Measurements from ENCODE around the gene HPGD. TPM values are rescaled to one million over a fixed set of nuclear protein-coding genes. Genes with fewer than 3 reads are reported as not detected.

Gene HPGD
- total RNA-seq, 1 experiment from 2014 or later: 1.2 TPM

DNA sequence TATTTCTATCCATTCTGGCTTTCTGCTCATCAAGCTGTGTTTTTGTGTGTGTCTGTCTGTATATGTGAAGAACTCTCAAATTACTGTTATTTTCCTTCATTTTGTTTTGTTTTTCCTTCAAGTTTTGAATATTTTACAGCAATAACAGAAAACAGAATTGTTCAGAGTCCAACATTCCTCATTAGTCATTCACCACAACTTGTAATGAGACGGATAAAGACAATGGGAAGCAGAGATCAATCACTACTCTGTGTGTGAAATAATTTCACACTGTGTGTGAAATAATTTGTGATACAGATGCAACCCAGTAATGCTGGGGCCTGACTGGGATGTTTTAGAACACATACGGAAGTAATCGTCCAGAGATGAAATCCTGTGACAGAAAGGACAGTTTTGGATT lies 55.2 kb downstream of the HPGD start:
- H3K27me3 ChIP-seq (ENCODE audit: control insufficient read depth, insufficient read depth, low read length): no peaks in the 10 kb centered on the region
- no peak overlapping the region for H3K27ac ChIP-seq (ENCODE audit: low read length)
- H3K36me3 ChIP-seq (ENCODE audit: control insufficient read depth, insufficient read depth, low read length): no peaks in the 10 kb centered on the region
- CTCF ChIA-PET: no interaction called here
- intact Hi-C loops (cut with micrococcal nuclease; ENCODE audit: unreplicated experiment) (no loop called here), in situ Hi-C loops (cut with HindIII; ENCODE audit: low pct_unique_long_range_greater_than_20kb, low sequenced_read_pairs) (no loop called here)
- POLR2A ChIA-PET: no interaction called here
- H3K9me3 ChIP-seq (ENCODE audit: control insufficient read depth, insufficient read depth, low read depth, low read length): no peaks in the 10 kb centered on the region
- no peaks in the 10 kb centered on the region for H3K4me1 ChIP-seq (ENCODE audit: control insufficient read depth, insufficient read depth, low read length)
- no peak for TF ChIP-seq POLR2AphosphoS5 (IDR thresholded peaks at IDR 0.05; ENCODE audit: low read depth, low read length)
- TF ChIP-seq, protein P1, sequence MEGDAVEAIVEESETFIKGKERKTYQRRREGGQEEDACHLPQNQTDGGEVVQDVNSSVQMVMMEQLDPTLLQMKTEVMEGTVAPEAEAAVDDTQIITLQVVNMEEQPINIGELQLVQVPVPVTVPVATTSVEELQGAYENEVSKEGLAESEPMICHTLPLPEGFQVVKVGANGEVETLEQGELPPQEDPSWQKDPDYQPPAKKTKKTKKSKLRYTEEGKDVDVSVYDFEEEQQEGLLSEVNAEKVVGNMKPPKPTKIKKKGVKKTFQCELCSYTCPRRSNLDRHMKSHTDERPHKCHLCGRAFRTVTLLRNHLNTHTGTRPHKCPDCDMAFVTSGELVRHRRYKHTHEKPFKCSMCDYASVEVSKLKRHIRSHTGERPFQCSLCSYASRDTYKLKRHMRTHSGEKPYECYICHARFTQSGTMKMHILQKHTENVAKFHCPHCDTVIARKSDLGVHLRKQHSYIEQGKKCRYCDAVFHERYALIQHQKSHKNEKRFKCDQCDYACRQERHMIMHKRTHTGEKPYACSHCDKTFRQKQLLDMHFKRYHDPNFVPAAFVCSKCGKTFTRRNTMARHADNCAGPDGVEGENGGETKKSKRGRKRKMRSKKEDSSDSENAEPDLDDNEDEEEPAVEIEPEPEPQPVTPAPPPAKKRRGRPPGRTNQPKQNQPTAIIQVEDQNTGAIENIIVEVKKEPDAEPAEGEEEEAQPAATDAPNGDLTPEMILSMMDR (IDR thresholded peaks at IDR 0.05): no peak
- no peak overlapping the region for H3K4me3 ChIP-seq (ENCODE audit: low read depth in 2 of 2, low read length in 2 of 2)
- DNase-seq (ENCODE audit: low read depth, low spot score) (no peak), ATAC-seq (no peak)
- BruUV-seq (replicated peaks): no TSS peak

DNA sequence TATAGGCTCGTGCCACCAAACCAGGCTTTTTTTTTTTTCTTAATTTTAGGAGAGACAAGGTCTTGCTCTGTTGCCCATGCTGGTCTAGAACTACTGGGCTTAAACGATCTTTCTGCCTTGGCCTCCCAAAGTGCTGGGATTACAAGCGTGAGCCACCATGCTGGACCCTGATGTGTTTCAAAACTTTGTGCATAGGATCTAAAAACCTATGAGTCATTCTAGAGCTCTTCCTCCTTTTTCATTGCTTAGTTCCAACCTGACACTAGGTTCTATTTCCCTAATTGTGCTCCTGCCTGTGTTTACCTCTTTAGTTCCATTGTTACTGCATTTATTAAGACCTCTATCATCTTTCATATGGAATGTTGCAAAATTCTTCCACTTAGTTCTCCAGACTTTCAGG lies 57.3 kb downstream of the HPGD start:
- intact Hi-C loops (cut with micrococcal nuclease; ENCODE audit: unreplicated experiment): no loop called here
- ChIA-PET POLR2A (no interaction called here), CTCF (no interaction called here)
- in situ Hi-C loops (cut with HindIII; ENCODE audit: low pct_unique_long_range_greater_than_20kb, low sequenced_read_pairs): no loop called here
- no peak for DNase-seq (ENCODE audit: low read depth, low spot score)
- no peak for ATAC-seq
- Histone ChIP-seq H3K4me3 (ENCODE audit: low read depth in 2 of 2, low read length in 2 of 2) (no peak overlapping the region), H3K36me3 (ENCODE audit: control insufficient read depth, insufficient read depth, low read length) (no peaks in the 10 kb centered on the region), H3K9me3 (ENCODE audit: control insufficient read depth, insufficient read depth, low read depth, low read length) (no peaks in the 10 kb centered on the region), H3K4me1 (ENCODE audit: control insufficient read depth, insufficient read depth, low read length) (no peaks in the 10 kb centered on the region), H3K27ac (ENCODE audit: low read length) (no peak overlapping the region), H3K27me3 (ENCODE audit: control insufficient read depth, insufficient read depth, low read length) (no peaks in the 10 kb centered on the region)
- TF ChIP-seq SIN3A (IDR thresholded peaks at IDR 0.05; ENCODE audit: borderline replicate concordance, insufficient read depth, low read depth, low read length) (no peak), TCF7L2 (IDR thresholded peaks at IDR 0.05; ENCODE audit: low read depth, low read length) (no peak), POLR2AphosphoS5 (IDR thresholded peaks at IDR 0.05; ENCODE audit: low read depth, low read length) (no peak)
- TF ChIP-seq, protein P2, sequence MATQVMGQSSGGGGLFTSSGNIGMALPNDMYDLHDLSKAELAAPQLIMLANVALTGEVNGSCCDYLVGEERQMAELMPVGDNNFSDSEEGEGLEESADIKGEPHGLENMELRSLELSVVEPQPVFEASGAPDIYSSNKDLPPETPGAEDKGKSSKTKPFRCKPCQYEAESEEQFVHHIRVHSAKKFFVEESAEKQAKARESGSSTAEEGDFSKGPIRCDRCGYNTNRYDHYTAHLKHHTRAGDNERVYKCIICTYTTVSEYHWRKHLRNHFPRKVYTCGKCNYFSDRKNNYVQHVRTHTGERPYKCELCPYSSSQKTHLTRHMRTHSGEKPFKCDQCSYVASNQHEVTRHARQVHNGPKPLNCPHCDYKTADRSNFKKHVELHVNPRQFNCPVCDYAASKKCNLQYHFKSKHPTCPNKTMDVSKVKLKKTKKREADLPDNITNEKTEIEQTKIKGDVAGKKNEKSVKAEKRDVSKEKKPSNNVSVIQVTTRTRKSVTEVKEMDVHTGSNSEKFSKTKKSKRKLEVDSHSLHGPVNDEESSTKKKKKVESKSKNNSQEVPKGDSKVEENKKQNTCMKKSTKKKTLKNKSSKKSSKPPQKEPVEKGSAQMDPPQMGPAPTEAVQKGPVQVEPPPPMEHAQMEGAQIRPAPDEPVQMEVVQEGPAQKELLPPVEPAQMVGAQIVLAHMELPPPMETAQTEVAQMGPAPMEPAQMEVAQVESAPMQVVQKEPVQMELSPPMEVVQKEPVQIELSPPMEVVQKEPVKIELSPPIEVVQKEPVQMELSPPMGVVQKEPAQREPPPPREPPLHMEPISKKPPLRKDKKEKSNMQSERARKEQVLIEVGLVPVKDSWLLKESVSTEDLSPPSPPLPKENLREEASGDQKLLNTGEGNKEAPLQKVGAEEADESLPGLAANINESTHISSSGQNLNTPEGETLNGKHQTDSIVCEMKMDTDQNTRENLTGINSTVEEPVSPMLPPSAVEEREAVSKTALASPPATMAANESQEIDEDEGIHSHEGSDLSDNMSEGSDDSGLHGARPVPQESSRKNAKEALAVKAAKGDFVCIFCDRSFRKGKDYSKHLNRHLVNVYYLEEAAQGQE (IDR thresholded peaks at IDR 0.05; ENCODE audit: insufficient read depth in 1 of 2, low read depth in 2 of 2, low read length in 1 of 2): no peak
- TF ChIP-seq, protein P1 (IDR thresholded peaks at IDR 0.05): no peak
- no TSS peak for BruUV-seq (replicated peaks)

Data from Panc1 (cell line).